ENCODE results near the gene SUPT5H.

Gene SUPT5H

GRCh38 chr19:39409208-39410016 is 36.0 kb upstream of the SUPT5H start:
- DNase-seq: peak; percentile 95

GRCh38 chr19:39410017-39410830 is 35.2 kb upstream of the SUPT5H start:
- DNase-seq: peak; percentile 89

GRCh38 chr19:39410831-39411080 is 34.6 kb upstream of the SUPT5H start:
- no peak for DNase-seq

DNA sequence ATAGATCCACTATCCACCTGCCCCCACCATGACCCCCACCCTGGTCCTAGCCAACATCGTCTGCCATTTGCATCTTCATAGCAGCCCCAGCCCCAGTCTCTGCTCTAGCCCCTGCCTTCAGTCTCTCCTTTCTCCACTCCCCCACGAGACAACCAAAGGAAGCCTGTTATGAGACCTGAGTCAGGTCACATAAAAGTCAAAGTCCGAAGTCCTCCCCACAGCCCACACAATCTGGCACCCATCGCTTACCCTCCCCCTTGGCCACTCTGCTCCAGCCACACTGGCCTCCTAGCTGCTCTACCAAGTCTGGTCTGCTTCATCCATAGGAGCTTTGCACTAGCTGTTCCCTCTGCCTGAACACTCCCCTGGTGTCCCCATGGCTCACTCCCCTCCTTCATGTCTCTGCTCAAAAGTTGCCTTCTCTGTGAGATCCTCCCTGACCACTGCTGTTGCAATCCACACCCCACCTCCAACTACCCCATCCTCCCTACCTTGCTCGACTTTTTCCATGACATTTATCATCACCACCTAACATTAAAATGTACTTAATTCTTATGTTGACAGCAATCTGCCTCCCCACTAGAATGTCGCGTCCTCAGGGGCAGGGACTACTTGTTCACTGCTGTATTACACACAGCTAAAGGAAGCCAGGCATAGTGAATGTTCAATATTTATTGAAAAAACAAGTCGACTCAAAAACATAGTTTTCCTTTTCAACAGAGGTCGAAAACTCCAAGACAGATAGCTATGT is 34.1 kb upstream of the SUPT5H start:
- DNase-seq: peak; percentile 72

DNA sequence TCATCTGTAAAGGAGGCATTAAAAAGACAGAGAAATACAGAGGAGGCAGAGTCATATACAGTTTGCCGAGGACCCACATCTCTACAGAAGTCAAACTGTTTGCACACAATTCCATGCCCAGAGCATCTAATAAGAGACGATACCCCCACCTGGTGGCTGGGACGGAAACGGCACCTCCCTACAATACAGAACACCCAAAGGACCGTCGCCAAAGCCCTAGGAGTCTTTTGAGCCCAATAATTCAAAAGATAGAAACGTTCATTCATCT is 33.6 kb upstream of the SUPT5H start:
- DNase-seq: peak; percentile 93

- peak; percentile 98 for DNase-seq
These were observed 33.1 kb upstream of the SUPT5H start, which contains the start of gene PLEKHG2 for GRCh38 chr19:39412100-39412866. PLEKHG2 (plus strand) TSS chr19:39412669; CDS start chr19:39414087, 1,418 bp downstream.

DNA sequence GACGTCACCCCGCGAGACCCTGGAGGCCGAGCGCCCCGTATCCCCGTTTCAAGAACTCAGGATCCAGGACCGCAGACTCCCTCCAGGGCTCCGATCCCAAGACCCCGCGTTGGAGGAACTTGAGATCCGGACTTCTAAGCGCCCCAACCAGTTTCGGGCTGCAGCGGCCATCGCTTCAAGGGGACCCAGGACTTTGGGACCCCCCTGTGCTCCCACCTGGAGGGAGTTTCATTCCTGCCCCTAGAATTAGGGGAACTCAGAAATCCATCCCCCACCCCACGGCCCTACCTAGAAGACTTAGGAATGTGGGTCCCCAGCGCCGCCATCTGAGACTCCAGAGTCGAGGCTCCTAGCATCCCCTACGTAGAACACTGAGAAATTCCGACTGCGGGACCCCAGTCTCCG is 32.5 kb upstream of the SUPT5H start:
- DNase-seq: no peak

GRCh38 chr19:39413272-39413910 is 32.0 kb upstream of the SUPT5H start:
- peak; percentile 53 for DNase-seq

DNA sequence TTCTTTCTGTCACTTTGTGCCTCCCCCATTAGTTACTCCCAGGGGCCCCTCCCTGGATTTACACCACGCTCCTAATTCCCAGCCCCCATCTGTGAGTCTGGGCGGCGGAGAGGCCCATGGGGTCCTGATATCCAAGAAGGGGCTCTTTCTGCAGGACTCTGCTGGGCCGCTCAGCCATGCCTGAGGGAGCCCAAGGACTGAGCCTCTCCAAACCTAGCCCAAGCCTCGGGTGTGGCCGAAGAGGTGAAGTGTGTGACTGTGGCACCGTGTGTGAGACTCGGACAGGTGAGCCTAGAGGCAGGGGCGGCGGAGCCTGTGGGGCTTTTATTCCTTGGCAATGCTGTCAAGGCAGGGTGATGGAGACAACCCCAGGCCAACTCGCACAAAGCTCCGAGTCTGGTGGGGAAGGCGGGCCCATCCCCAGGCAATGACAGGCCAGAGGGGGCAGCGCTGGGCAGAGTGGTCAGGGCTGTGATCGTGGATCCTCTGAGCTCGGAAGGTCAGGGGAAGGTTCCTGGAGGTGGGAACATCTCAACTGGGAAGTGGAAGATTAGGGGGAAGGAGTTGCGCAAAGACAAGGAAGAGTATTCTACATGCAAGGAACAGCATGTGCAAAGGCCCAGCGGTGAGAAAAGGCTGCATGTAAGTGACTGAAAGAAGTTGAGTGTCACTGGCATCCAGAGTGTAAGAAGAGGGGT is 31.3 kb upstream of the SUPT5H start:
- DNase-seq: no peak

- no peak for DNase-seq
These were observed 30.0 kb upstream of the SUPT5H start for GRCh38 chr19:39415111-39416046.

DNA sequence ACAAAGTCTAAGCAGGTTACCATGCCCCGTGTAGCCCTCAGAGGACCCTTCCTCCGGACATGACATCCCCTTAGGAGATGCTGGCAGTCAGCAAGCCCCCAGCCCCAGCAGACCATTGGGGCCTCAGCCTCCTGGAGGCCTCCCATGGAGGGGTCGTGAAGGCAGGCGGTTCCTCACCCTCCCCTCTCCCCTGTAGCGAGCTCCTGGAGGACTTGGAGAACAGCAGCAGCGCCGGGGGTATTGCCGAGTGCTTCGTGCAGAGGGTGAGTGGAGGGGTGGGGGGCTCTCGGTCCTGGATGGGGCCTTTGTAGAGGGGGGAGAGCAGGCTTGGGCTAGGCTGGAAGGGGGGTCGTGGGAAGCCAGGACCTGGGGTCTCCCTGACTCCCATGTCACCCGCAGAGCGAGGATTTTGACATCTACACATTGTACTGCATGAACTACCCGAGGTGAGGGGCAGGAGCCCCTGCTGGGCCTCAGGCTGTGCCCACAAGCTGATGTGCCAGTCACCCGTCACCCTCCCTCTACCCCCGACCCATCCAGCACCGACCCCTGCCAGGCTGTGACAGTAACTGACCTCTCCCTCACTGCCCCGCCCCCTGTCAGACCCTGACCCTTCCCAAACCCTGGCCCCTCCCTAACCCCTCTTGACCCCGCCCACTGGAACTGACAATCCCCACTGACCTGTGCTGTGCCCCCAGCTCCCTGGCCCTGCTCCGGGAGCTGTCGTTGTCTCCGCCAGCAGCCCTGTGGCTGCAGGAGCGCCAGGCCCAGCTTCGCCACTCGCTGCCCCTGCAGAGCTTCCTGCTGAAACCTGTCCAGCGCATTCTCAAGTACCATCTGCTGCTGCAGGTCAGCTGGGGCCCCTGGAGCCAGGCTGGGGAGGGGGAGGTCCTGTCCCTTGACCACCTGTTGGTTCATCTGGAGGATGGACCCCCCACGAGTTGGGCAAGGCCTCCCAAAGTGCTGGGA is 28.9 kb upstream of the SUPT5H start:
- DNase-seq: no peak

DNA sequence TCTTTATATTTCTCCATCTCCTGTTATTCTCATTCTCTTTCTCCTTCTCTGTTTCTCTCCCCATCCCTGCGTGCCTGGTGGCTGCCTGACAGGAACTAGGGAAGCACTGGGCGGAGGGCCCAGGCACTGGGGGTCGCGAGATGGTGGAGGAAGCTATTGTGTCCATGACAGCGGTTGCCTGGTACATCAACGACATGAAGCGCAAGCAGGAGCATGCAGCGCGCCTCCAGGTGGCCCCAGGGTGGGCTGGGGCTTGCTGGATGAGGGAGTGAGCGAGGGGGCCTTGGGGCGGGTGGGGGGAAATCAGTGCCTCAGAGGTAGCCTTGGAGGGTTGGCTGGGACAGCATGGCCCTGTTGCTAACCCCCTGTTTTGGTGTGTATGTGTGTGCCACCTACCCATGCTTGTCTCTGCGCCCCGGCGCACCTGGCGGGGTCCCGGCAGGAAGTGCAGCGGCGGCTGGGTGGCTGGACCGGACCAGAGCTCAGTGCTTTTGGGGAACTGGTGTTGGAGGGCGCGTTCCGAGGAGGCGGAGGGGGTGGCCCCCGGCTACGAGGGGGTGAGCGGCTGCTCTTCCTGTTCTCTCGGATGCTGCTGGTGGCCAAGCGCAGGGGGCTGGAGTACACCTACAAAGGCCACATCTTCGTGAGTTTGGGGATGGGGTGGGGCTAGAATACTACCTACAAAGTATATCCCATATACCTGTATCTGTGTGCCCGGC is 27.8 kb upstream of the SUPT5H start:
- no peak for DNase-seq

GRCh38 chr19:39419003-39419402 is 26.4 kb upstream of the SUPT5H start:
- DNase-seq: no peak

DNA sequence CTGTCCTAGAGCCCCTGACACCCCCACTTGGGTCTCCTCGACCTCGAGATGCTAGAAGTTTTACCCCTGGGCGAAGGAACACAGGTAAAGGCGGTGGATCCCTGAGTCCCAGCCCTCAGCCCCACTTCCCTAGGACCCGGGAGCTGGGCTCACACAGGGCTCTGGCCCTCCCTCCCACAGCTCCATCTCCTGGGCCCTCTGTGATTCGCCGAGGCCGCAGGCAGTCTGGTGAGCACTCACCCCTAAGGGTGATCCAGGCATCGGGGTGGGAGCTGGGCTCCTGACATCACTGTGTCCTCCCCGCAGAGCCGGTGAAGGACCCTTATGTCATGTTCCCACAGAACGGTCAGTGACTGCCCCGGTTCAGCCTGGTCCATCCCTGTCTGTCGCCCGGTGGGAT is 24.6 kb upstream of the SUPT5H start:
- no peak for DNase-seq

DNA sequence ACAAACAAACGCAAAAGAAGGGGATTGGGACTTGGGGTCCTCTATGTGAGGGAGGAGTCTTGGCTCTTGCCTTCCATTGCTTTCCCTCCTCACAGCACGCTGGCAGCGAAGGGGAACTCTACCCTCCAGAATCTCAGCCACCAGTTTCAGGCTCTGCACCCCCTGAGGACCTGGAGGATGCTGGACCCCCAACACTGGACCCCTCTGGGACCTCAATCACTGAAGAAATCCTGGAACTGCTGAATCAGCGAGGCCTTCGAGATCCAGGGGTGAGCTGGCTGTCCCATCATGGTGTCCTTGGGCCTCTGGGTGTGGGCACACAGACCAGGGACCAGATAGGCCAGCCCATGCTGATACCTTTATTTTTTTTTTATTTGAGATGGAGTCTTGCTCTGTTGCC is 23.4 kb upstream of the SUPT5H start:
- no peak for DNase-seq

DNA sequence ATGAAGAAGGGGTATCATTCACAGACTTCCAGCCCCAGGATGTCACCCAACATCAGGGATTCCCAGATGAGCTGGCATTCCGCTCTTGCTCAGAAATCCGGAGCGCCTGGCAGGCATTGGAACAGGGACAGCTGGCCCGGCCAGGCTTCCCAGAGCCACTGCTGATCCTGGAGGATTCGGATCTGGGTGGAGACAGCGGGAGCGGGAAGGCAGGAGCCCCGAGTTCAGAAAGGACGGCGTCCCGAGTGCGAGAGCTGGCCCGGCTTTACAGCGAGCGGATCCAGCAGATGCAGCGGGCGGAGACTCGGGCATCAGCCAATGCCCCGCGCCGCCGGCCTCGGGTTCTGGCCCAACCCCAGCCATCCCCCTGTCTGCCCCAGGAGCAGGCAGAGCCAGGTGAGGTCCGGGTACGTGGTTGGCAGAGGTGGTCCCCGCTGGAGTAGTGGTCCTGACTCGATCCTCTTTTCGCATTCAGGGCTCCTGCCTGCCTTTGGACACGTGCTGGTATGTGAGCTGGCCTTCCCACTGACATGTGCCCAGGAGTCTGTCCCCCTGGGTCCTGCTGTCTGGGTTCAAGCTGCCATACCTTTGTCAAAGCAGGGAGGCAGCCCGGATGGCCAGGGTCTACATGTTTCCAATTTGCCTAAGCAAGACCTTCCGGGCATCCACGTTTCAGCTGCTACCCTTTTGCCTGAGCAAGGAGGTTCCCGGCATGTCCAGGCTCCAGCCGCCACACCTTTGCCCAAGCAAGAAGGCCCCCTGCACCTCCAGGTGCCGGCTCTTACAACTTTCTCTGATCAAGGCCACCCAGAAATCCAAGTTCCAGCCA is 21.9 kb upstream of the SUPT5H start:
- DNase-seq: no peak

GRCh38 chr19:39424934-39425333 is 20.4 kb upstream of the SUPT5H start:
- DNase-seq: no peak

- DNase-seq: no peak
These were observed 19.6 kb upstream of the SUPT5H start for GRCh38 chr19:39425744-39426143.

Data from CD4-positive, alpha-beta T cell treated with Interleukin-12 subunit alpha and Interleukin-12 subunit beta, for 1 hour (primary cell).